ENCODE results near the gene FAR1.

The FAR1 gene

GRCh38 chr11:13775471-13775870 lies 107.0 kb downstream of the FAR1 start:
- Histone ChIP-seq H3K36me3 (ENCODE audit: control insufficient read depth, insufficient read depth, low read length) (no peaks in the 10 kb centered on the region), H2AFZ (no peak overlapping the region), H3K79me2 (no peaks in the 10 kb centered on the region), H3K4me2 (ENCODE audit: low read length) (no peak overlapping the region), H3K9ac (no peak overlapping the region), H3K9me3 (ENCODE audit: control insufficient read depth, low read length) (no peaks in the 10 kb centered on the region), H3K4me1 (no peaks in the 10 kb centered on the region), H3K27ac (no peak overlapping the region), H3K4me3 (ENCODE audit: low read depth, low read length) (no peak overlapping the region), H3K27me3 (ENCODE audit: control insufficient read depth, insufficient read depth, low read length) (no peaks in the 10 kb centered on the region)
- TF ChIP-seq, protein P1, sequence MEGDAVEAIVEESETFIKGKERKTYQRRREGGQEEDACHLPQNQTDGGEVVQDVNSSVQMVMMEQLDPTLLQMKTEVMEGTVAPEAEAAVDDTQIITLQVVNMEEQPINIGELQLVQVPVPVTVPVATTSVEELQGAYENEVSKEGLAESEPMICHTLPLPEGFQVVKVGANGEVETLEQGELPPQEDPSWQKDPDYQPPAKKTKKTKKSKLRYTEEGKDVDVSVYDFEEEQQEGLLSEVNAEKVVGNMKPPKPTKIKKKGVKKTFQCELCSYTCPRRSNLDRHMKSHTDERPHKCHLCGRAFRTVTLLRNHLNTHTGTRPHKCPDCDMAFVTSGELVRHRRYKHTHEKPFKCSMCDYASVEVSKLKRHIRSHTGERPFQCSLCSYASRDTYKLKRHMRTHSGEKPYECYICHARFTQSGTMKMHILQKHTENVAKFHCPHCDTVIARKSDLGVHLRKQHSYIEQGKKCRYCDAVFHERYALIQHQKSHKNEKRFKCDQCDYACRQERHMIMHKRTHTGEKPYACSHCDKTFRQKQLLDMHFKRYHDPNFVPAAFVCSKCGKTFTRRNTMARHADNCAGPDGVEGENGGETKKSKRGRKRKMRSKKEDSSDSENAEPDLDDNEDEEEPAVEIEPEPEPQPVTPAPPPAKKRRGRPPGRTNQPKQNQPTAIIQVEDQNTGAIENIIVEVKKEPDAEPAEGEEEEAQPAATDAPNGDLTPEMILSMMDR (IDR thresholded peaks at IDR 0.05), result no peak

GRCh38 chr11:13776134-13776815 lies 107.8 kb downstream of the FAR1 start:
- Histone ChIP-seq H3K79me2 (no peaks in the 10 kb centered on the region), H3K4me2 (ENCODE audit: low read length) (no peak overlapping the region), H3K9me3 (ENCODE audit: control insufficient read depth, low read length) (no peaks in the 10 kb centered on the region), H3K27me3 (ENCODE audit: control insufficient read depth, insufficient read depth, low read length) (no peaks in the 10 kb centered on the region), H3K4me3 (ENCODE audit: low read depth, low read length) (no peak overlapping the region), H3K9ac (no peak overlapping the region), H2AFZ (no peak overlapping the region), H3K36me3 (ENCODE audit: control insufficient read depth, insufficient read depth, low read length) (no peaks in the 10 kb centered on the region), H3K27ac (no peak overlapping the region), H3K4me1 (no peaks in the 10 kb centered on the region)
- TF ChIP-seq, protein P1 (IDR thresholded peaks at IDR 0.05), result no peak

- Histone ChIP-seq H3K4me3 (ENCODE audit: low read depth, low read length) (no peak overlapping the region), H3K9me3 (ENCODE audit: control insufficient read depth, low read length) (no peaks in the 10 kb centered on the region), H3K79me2 (no peaks in the 10 kb centered on the region), H3K27ac (no peak overlapping the region), H3K27me3 (ENCODE audit: control insufficient read depth, insufficient read depth, low read length) (no peaks in the 10 kb centered on the region), H3K9ac (no peak overlapping the region), H3K4me2 (ENCODE audit: low read length) (no peak overlapping the region), H3K4me1 (no peaks in the 10 kb centered on the region), H2AFZ (no peak overlapping the region), H3K36me3 (ENCODE audit: control insufficient read depth, insufficient read depth, low read length) (no peaks in the 10 kb centered on the region)
- TF ChIP-seq, protein P1 (IDR thresholded peaks at IDR 0.05), result no peak
Measured at GRCh38 chr11:13777341-13777985, 109.0 kb downstream of the FAR1 start.

GRCh38 chr11:13778345-13778744 lies 109.9 kb downstream of the FAR1 start:
- H3K9me3 ChIP-seq (ENCODE audit: control insufficient read depth, low read length), result no peaks in the 10 kb centered on the region
- H2AFZ ChIP-seq, result no peak overlapping the region
- H3K27me3 ChIP-seq (ENCODE audit: control insufficient read depth, insufficient read depth, low read length), result no peaks in the 10 kb centered on the region
- TF ChIP-seq, protein P1 (IDR thresholded peaks at IDR 0.05), result no peak
- no peaks in the 10 kb centered on the region for H3K79me2 ChIP-seq
- no peaks in the 10 kb centered on the region for H3K4me1 ChIP-seq
- no peak overlapping the region for H3K4me3 ChIP-seq (ENCODE audit: low read depth, low read length)
- no peaks in the 10 kb centered on the region for H3K36me3 ChIP-seq (ENCODE audit: control insufficient read depth, insufficient read depth, low read length)
- no peak overlapping the region for H3K9ac ChIP-seq
- H3K4me2 ChIP-seq (ENCODE audit: low read length), result no peak overlapping the region
- no peak overlapping the region for H3K27ac ChIP-seq

- H3K4me3 ChIP-seq (ENCODE audit: low read depth, low read length), result no peak overlapping the region
- no peak overlapping the region for H2AFZ ChIP-seq
- H3K9ac ChIP-seq, result no peak overlapping the region
- no peaks in the 10 kb centered on the region for H3K79me2 ChIP-seq
- no peak overlapping the region for H3K27ac ChIP-seq
- H3K4me1 ChIP-seq, result no peaks in the 10 kb centered on the region
- no peaks in the 10 kb centered on the region for H3K36me3 ChIP-seq (ENCODE audit: control insufficient read depth, insufficient read depth, low read length)
- H3K9me3 ChIP-seq (ENCODE audit: control insufficient read depth, low read length), result no peaks in the 10 kb centered on the region
- no peak overlapping the region for H3K4me2 ChIP-seq (ENCODE audit: low read length)
- H3K27me3 ChIP-seq (ENCODE audit: control insufficient read depth, insufficient read depth, low read length), result no peaks in the 10 kb centered on the region
- TF ChIP-seq, protein P1 (IDR thresholded peaks at IDR 0.05), result no peak
Measured at GRCh38 chr11:13781153-13781552, 112.7 kb downstream of the FAR1 start.

All from parathyroid adenoma (tissue), 2 donors.